HG03159 (cell line): ENCODE results near the gene CPNE8.

Source experiments
- ATAC-seq: cut with Tn5 transposase; IDR thresholded peaks from one replicate; pipeline ENCODE4 v1.9.1; 2021; ENCODE audit warnings: mild to moderate bottlenecking, moderate library complexity; ENCODE audit not compliant: unreplicated experiment

The CPNE8 gene

DNA sequence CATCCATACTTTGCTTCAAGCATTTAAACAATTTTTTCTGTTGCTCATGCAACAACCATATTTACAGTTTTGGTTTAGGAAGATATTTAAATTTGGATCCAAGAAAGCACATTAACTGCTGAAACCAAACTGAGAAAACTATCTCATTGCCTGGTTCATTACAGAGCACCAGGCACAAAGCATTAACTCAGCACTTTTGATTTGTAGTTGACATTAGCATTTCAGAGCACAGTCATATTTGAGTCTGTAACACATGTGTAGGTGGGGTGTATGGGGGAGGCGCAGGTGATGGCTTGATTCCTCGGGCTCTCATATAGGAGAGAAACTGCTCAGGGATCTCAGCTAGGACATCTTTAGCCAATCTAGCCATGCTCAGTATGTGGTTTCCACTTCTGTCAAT is 251.7 kb downstream of the CPNE8 start:
- ATAC-seq: no peak

GRCh38 chr12:38648813-38649212 is 256.6 kb downstream of the CPNE8 start:
- no peak for ATAC-seq

DNA sequence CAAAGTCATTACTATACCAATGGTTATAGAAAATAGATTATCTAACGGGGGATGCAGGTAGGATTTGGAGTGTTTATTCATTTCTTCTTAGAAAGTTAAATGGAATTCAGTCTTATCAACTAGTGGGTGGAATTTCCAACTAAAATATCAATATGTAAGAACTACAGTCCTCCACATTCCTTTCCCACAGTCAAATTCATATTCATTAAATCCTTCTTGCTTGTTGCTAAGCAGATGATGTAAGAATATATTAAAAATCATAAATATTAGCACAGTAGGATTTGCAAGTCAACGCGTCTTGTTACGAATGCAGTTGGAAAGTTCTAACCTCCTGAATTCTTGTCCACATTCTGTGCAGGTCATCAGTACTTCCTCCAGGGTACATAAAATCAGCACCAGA is 259.2 kb downstream of the CPNE8 start:
- ATAC-seq: no peak

DNA sequence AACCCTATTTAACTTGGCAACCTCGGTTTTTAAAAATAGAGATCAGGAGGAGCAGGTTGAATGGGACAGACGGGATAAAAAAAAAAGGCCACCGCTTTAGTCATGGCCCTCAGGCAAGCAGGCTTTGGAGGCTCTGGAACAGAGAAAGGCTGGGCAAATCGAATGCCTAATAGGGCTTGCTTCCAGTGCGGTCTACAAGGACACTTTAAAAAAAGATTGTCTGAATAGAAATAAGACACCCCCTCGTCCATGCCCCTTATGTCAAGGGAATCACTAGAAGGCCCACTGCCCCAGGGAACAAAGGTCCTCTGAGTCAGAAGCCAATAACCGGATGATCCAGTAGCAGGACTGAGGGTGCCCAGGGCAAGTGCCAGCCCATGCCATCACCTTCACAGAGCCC is 265.8 kb downstream of the CPNE8 start:
- no peak for ATAC-seq

DNA sequence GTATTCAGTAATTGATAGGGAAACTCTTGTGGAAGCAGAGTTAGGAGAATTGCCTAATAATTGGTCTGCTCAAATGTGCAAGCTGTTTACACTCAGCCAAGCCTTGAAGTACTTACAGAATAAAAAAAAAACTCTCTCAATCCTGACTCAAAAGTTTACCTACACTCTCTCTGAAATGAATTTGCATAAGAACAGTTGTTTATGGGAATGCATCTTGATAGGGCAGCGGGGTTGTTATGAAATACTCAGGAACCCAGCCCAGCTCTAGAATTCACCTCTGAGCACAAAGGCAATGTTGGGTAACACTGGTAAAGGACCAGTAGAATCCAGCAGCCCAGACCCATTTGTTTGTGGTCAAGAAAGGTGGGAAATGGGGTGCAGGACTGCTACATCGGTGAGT is 267.0 kb downstream of the CPNE8 start:
- ATAC-seq: no peak

GRCh38 chr12:38633511-38633910 is 271.9 kb downstream of the CPNE8 start:
- no peak for ATAC-seq

- ATAC-seq: no peak
These were observed 276.3 kb downstream of the CPNE8 start for GRCh38 chr12:38629064-38629463.

DNA sequence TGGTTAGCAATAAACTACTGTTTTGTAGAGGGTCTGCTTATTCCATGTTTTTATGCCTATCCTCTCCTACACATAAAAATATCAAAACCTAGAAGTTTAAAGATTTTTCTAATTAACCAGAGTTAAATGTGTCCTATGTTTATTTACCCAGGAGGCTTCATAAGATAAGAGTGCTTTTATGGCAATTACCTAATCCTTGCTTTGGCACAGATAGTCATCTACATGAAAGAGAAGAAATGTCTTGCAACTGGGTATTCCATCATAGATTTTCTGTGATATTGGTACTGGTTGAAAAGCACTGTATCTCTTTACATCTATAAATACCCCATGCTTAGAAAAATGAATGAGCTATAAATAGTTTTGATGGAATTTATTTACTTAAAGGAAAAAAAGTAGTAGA is 277.1 kb downstream of the CPNE8 start:
- no peak for ATAC-seq

- ATAC-seq: no peak
These were observed 280.1 kb downstream of the CPNE8 start for GRCh38 chr12:38625306-38625705.

- ATAC-seq: no peak
These were observed 291.2 kb downstream of the CPNE8 start for GRCh38 chr12:38614171-38614570.

DNA sequence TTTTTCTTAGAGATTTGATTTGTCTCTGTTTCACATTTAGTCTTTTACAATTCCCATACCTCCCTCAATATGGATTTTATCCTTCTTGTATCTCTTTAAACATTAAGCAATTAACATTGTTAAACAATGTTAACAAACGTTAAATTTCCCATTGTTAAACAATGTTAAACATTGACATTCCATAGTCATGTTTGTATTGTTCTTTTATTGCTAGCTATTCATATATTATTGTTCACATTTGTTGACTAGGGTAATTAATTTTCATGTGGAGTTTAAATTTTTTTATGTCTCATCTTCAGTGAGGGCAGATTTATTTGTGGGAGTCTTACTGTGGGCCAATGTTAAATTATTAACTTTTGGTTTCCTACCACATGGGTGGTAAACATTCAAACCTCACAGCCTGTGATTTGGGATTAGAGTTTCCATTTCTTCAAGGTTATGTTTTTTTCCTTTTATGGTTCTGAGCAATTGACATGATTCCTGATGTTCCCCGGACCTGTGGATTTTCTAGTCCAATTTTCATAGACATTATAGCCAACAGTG is 294.5 kb downstream of the CPNE8 start:
- no peak for ATAC-seq

- no peak for ATAC-seq
These were observed 298.1 kb downstream of the CPNE8 start for GRCh38 chr12:38607295-38607694.
